WTC11 (cell line): ENCODE data around the gene PPIH.
"Not testable (repeated sequence)": the region's sequence is repeated elsewhere in the genome, so short reads cannot be mapped to it uniquely, and the experiment has no call there.

Experiments used
- FOXJ3 ChIP-seq: sonication (generic); formaldehyde crosslinking; IDR thresholded peaks from 2 replicates; pipeline ENCODE4 v1.9.0; 2021; ENCODE audit warnings: missing genetic modification reagents, mild to moderate bottlenecking, borderline replicate concordance
- GABPB1 ChIP-seq: sonication (generic); formaldehyde crosslinking; IDR thresholded peaks from 2 replicates; pipeline ENCODE4 v1.8.1; 2023; ENCODE audit warnings: mild to moderate bottlenecking, missing genetic modification reagents
- IRF2 ChIP-seq: sonication (generic); formaldehyde crosslinking; IDR thresholded peaks from 2 replicates; pipeline ENCODE4 v1.8.0; 2022; ENCODE audit warnings: low read depth, missing genetic modification reagents, borderline replicate concordance
- JUN ChIP-seq: sonication (generic); formaldehyde crosslinking; IDR thresholded peaks from 2 replicates; pipeline ENCODE4 v1.8.0; 2023; ENCODE audit warnings: mild to moderate bottlenecking, missing genetic modification reagents
- MYBL2 ChIP-seq: sonication (generic); formaldehyde crosslinking; IDR thresholded peaks from 2 replicates; pipeline ENCODE4 v1.8.1; 2023; ENCODE audit warnings: mild to moderate bottlenecking, moderate library complexity, missing genetic modification reagents
- NFE2L1 ChIP-seq: sonication (generic); formaldehyde crosslinking; IDR thresholded peaks from 2 replicates; pipeline ENCODE4 v1.8.1; 2023; ENCODE audit warnings: missing genetic modification reagents
- NR1H2 ChIP-seq: sonication (generic); formaldehyde crosslinking; IDR thresholded peaks from 2 replicates; pipeline ENCODE4 v1.9.0; 2021; ENCODE audit warnings: mild to moderate bottlenecking, moderate library complexity, missing genetic modification reagents
- NR3C1 ChIP-seq: sonication (generic); formaldehyde crosslinking; conservative IDR thresholded peaks from 2 replicates; pipeline ENCODE4 v1.8.1; 2023; ENCODE audit warnings: low read depth, mild to moderate bottlenecking, missing genetic modification reagents
- TEAD1 ChIP-seq: sonication (generic); formaldehyde crosslinking; IDR thresholded peaks from 2 replicates; pipeline ENCODE4 v1.8.0; 2022; ENCODE audit warnings: mild to moderate bottlenecking, missing genetic modification reagents
- USF1 ChIP-seq: sonication (generic); formaldehyde crosslinking; IDR thresholded peaks from 2 replicates; pipeline ENCODE4 v1.8.0; 2022; ENCODE audit warnings: mild to moderate bottlenecking, missing genetic modification reagents
- USF2 ChIP-seq: sonication (generic); formaldehyde crosslinking; IDR thresholded peaks from 2 replicates; pipeline ENCODE4 v1.8.1; 2023; ENCODE audit warnings: mild to moderate bottlenecking, missing genetic modification reagents, moderate library complexity
- ZNF121 ChIP-seq: sonication (generic); formaldehyde crosslinking; IDR thresholded peaks from 2 replicates; pipeline ENCODE4 v1.8.0; 2023; ENCODE audit warnings: missing genetic modification reagents
- TF ChIP-seq, protein P1 (sequence below): fragments of 200-600 bp; IDR thresholded peaks from 2 replicates; pipeline ENCODE4 v1.8.0; 2022; ENCODE audit warnings: antibody characterized with exemption

DNA sequence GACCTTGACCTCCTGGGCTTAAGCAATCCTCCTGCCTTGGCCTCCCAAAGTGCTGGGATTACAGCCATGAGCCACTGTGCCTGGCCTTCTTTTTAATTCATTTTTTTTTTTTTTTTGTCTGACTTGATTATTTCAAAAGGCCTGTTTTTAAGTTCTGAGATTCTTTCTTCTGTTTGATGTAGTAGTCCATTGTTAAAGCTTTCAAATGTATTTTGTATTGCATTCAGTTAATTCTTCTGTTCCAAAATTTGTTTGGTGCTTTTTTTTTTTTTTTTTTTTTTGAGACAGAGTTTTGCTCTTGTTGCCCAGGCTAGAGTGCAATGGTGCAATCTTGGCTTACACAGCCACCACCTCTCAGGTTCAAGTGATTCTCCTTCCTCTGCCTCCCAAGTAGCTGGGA, 56.2 kb downstream of the PPIH start:
- TF ChIP-seq, protein P1, sequence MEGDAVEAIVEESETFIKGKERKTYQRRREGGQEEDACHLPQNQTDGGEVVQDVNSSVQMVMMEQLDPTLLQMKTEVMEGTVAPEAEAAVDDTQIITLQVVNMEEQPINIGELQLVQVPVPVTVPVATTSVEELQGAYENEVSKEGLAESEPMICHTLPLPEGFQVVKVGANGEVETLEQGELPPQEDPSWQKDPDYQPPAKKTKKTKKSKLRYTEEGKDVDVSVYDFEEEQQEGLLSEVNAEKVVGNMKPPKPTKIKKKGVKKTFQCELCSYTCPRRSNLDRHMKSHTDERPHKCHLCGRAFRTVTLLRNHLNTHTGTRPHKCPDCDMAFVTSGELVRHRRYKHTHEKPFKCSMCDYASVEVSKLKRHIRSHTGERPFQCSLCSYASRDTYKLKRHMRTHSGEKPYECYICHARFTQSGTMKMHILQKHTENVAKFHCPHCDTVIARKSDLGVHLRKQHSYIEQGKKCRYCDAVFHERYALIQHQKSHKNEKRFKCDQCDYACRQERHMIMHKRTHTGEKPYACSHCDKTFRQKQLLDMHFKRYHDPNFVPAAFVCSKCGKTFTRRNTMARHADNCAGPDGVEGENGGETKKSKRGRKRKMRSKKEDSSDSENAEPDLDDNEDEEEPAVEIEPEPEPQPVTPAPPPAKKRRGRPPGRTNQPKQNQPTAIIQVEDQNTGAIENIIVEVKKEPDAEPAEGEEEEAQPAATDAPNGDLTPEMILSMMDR: not testable (repeated sequence)
- TF ChIP-seq IRF2; NR1H2; NR3C1 (CRISPR knock-in tag); MYBL2; TEAD1 (CRISPR knock-in tag); USF1; USF2 (CRISPR knock-in tag); FOXJ3 (CRISPR knock-in tag); ZNF121 (CRISPR knock-in tag); JUN (CRISPR knock-in tag); NFE2L1; GABPB1 (CRISPR knock-in tag): not testable (repeated sequence)
